PC-9 (cell line): ENCODE data around the gene G6PC3.

Experiments used
- EZH2 ChIP-seq: fragments of 200-600 bp; sonication (generic); IDR thresholded peaks from 2 replicates; pipeline ENCODE4 v1.8.0; 2017; ENCODE audit warnings: antibody characterized with exemption, low read depth
- TF ChIP-seq, protein P1 (sequence below): fragments of 200-600 bp; sonication (generic); conservative IDR thresholded peaks from 2 replicates; pipeline ENCODE4 v1.6.1; 2017; ENCODE audit warnings: mixed run types, antibody characterized with exemption, mild to moderate bottlenecking, moderate library complexity

DNA sequence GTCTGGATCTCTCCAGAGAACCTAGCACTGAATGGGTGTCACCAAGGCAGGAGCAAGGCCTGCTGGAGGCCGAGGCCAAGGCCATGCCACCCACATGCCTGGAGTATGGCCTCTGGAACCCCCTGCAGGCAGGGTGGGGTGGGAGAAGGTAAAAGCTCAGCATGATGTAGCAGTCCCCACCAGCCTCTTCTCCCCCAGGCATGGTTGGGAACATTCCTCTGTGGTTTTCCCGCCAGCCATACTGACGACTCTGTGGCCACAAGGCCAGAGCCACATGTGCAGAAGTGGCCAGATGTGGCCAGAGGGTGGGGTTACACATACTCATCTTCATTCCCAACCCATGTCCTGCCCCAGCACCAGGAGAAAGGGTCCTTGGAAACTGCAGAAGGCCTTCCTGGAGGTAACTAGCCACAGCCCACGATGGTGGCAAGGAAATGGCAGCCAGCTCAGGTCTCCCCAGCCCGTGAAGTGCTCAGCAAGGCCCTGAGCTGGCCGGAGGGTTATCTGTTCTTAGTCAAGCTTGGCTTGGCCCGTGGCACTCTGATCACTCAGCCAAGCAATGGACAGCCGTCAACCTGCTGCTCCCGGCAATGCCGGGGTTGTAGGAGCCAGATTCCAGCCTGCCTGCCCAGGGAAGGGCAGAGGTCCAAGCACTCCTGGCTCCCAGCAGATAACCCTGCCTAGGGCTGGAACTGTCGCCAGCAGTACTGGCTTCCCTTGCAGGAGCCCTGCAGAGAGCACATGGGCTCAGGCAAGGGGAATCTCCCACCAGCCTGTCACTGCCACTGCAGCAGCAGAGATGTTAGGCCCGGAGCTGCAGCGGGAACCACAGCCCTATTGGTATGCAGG, 26.8 kb downstream of the G6PC3 start:
- TF ChIP-seq, protein P1, sequence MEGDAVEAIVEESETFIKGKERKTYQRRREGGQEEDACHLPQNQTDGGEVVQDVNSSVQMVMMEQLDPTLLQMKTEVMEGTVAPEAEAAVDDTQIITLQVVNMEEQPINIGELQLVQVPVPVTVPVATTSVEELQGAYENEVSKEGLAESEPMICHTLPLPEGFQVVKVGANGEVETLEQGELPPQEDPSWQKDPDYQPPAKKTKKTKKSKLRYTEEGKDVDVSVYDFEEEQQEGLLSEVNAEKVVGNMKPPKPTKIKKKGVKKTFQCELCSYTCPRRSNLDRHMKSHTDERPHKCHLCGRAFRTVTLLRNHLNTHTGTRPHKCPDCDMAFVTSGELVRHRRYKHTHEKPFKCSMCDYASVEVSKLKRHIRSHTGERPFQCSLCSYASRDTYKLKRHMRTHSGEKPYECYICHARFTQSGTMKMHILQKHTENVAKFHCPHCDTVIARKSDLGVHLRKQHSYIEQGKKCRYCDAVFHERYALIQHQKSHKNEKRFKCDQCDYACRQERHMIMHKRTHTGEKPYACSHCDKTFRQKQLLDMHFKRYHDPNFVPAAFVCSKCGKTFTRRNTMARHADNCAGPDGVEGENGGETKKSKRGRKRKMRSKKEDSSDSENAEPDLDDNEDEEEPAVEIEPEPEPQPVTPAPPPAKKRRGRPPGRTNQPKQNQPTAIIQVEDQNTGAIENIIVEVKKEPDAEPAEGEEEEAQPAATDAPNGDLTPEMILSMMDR = no peak
- no peak for TF ChIP-seq EZH2
